ENCODE measurements around the gene ZG16B.

ZG16B gene, protein sequence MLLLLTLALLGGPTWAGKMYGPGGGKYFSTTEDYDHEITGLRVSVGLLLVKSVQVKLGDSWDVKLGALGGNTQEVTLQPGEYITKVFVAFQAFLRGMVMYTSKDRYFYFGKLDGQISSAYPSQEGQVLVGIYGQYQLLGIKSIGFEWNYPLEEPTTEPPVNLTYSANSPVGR

DNA sequence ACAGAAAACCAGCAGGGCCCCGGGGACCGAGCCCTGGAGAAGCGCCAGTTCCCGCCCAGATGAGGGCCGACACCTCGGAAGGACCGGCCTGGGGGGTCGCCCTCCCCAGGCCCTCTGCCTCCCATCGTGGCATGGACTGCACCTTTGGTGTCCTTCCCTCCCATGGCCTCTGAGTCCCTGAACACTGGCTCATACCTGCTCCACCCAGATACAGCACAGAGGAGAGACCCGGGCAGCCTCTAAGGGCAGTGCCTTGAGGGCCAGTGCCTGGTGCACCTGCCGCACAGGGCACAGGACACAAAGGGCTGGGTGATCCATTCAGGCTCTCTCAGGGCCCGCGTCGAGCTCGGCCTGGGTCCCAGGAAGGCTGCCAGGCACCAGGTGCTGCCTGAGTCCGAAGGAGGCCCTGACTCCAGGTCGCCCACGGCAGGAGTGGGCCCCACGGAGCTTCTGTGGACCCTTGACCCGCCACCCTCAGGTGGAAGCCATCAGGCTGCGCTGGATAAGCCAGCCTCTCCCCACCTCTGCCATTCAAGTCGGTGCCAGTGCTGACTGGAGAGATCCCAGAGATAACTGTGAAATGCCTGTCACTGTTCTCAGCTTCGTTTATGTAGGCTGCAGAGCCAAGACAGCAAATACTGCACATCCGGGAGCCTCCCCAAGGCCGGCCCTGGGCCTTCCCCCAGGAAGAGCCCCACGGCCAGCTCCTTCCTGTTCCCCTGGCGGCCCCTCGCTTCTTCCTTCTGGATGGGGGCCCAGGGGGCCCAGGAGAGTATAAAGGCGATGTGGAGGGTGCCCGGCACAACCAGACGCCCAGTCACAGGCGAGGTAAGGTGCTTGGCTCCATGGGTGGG, at the start of gene ZG16B:
TSS of gene ZG16B (plus strand) at position 803 of the 854 bp plus-strand sequence. CDS start 139 bp downstream, outside the sequence.
- no peak for DNase-seq (ENCODE audit: low spot score)

DNA sequence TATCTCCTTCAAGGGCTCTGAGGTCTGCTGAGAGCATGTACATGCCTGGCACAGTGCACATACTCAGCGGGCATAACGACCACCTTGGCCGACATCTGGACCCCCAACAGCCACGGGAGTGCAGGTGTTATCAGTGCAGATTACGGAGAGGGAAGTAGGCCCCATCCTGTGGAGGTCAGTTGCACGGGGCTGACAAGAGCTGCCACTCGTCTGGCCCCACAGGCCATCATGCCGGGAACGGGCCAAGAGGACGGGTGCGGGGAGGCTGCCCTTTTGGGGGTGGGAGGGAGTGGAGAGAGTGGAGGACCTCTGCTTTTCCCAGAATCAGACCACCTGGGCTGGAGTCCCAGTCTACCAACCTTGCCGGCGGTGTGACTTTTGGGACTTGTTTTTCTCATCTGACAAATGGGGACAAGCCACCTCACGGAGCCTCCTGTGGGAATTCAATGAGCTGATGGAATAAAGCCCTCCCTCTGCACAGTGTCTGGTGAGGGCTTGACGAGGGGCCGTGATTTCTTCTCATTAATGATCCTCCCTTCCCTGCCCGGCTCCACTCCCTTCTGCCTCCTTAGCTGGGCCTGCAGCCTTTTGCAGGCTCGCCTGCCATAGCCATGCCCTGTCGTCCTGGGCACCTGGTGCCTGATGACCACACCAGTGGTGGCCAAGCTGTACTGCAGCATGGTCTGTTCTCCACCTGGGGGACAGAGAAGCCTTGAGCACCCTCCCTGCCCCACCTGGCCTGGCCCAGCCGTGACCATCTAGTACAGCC, 47.3 kb upstream of the ZG16B start:
- no peak for DNase-seq (ENCODE audit: low spot score)

DNA sequence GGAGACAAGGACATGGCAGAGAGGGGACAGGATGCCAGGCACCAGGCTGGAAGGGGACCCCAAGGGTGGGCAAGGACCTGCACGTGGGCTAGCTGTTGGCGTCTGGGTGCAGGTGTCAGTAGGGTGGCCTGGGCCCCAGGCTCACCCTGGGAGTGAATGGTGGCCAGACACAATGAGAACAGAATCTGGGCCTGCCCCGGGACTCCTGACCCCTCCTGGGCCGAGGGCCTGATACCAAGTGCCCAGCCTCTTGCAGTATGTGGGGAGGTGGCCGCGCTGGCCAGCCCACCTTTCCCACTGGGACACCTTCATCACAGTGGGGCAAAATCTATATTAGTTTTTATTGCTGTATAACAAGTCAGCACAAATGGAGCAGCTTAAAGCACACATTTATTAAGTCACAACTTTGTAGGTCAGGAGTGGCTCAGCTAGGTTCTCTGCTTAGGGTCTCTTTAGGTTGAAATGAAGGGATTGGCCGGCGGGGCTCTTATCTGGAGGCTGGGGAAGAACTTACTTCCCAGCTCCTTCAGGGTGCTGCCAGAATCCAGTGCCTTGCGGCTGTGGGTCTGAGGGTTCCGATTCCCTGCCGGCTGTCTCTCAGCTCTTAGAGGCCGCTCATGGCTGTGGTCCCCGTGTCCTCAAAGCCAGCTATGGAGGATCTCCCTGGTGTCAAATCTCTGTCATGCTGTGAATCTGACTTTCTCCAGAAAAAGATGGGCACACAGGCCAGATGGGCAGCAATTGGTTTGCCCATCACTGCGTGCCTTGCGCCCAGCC, 46.3 kb upstream of the ZG16B start:
- DNase-seq (ENCODE audit: low spot score) = no peak

DNA sequence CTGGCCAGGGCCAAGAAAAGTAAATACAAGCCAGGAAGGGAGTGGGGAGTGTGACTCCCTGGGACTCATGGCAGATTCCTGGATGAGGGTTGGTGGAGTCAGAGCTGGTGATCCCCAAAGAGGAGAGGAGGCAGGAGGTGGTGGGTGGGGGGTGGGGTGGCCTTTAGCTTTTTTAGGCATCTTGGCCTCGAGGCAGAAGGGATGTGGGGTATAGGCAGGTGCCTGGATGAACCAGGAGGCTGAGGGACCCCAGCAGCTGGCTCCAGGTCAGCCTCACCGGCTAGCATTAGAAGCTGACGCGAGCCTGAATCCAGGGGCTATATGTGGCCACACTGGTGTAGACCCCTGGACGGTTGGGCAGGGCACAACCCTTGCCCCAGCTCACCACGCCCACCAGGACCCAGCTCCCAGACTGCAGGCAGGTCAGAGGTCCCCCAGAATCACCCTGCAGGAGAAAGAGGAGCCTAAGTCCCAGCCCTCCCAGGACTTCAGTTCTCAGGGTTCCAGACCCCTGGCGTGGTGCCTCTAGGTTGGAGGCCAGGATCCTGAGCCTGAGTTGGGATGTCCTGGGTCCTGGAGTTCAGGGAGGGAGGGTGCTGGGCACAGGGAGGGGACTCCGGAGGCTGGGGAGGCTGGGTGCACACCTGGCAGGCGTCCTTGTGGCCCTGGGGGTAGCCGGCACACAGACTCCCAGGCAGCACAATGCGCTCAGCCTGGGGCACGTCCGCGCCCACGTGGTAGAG, 45.6 kb upstream of the ZG16B start:
- DNase-seq (ENCODE audit: low spot score) = no peak

DNA sequence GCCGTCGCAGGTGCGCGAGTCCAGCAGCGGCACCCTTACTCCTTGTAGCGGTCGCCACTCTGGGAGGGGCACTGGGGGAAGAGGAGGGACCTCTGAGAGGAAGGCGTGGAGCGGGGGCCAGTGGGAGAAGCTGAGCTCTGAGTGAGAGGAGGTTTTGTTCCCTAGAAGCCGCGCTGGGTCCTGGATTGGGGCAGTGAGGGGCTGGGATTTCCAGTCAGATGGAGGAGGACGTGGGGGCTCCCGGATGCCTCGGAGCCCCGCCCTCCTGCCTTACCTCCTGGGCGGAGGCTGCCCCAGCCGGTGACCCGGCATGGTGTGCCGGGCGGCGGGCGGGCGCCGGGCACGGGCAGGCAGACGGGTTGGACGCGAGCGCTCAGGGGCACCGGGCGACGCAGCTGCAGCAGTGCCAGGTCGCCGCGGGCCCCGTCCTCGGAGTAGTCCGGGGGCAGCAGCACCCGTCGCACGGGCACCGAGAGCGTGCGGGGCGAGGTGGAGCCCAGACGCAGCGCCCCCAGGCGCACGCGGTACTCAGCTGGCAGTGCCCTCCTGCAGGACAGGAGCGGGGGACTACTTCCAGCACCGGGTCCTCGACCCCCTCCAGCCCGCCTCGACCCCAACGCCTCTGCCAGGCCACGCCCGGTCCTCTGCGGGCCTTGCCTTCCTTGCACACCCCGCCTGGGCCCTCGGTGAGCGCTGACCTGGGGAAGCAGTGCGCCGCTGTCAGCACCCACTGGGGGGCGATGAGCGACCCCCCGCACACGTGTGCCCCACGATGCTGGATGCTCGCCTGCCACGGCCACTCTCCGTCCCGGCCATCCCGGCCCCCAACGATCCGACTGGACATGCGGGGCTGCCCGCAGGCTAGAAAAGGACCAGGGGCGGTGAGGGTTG, 44.8 kb upstream of the ZG16B start:
- DNase-seq (ENCODE audit: low spot score) = peak; percentile 62

DNA sequence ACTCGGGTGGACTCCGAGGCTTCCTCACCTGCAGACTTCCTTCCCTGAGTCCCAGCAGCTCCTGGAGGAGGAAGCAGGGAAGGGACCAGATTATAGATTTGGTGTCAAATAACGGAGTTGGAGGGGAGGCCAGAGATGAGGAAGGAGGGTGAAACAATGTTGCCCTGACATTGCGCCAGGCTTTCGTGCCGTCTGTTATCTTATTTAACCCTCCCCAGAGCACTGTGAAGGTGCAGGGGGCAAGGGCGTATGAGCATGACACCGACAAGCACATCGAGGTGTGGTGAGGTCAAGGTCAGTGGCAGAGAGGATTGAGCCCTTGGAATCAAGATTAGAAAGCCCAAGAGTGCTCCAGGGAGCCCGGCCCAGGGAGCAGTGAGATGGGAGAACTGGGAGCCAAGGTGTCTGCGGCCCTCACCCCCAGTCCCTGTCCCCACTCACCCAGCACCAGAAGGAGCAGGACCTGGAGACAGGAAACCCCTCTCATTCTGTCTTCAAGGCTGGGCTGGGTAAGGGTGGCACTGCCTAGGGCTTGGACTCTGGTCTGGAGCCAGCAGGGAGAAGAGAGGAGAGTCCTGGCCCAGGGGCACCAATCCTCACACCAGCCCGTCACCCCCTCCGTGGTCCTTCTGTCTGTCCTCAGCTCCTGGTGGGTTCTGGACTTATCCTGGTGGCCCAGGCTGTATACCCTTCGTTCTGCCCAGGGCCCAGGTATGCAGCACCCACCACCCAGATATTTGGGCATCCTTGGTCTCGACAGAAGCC, 43.9 kb upstream of the ZG16B start:
- no peak for DNase-seq (ENCODE audit: low spot score)

DNA sequence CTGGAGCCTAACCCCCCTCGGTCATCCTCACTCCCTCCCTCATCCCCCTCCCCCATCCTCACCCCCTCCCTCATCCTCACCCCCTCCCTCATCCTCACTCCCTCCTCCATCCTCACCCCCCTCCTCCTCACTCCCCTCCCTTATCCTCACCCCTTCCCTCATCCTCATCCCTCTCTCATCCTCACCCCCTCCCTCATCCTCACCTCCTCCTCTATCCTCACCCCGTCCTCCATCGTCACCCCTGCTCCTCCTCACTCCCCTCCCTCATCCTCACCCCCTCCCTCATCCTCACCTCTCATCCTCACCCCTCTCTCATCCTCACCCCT, 43.3 kb upstream of the ZG16B start:
- DNase-seq (ENCODE audit: low spot score) = no peak

DNA sequence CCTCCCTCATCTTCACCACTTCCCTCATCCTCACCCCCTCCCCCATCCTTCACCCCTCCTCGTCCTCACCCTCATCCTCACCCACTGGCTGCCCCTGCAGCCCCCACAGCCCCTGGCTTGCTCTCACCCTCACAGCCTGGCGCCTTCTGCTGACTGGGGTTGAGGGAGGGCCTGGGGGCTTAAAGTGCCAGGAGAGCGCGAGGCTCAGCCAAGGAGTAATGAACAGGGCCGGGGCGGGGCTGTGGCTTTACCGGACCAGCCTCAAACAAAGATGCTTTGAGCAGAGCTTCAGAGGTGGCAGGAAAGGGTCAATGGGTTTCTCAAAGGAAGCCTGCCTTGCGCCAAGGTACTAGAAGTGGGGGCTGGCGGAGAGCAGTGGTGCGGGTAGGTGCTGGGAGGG, 42.7 kb upstream of the ZG16B start, which contains the start of gene PRSS33:
TSS of gene PRSS33 (minus strand) at position 155 of the 400 bp plus-strand sequence. CDS start 1,013 bp downstream, outside the sequence.
- no peak for DNase-seq (ENCODE audit: low spot score)

DNA sequence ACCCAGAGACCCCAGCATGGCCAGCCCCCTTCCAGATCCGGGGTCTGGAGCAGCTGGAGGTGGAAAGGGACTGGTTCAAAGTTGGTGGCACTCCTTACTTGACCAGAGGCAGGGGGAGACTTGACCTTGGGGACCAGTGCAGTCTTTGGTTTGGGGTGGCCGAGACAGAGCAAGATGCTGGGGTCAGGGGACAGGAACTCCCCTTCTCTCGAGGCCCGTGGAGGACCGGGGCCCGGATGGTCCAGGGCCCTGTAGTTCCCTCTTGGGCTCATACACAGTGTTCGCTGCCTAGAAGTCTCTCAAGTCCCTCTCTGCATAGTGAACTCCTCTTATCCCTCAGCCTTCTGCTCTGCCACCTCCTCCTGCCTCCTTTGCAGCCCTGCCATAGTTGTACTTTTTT, 42.1 kb upstream of the ZG16B start:
- no peak for DNase-seq (ENCODE audit: low spot score)

DNA sequence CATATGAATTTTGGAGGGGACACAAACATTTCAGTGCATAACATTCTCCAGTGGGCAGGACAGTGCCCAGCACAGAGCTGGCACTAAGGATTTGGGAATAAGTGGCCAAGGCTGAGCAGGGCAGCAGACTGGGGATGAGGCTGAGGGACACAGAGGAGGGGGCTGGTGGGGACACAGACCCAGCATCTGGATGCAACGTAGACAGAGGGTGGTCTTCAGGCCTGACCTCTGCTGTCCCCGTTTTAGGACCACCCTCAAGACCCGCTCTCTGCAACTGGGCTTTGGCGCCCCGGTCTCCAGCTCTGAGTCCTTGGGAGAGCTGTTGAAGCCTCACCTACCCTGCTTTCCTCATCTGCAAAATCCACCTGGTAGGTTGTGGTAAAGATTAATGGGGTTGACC, 39.5 kb upstream of the ZG16B start:
- no peak for DNase-seq (ENCODE audit: low spot score)

DNA sequence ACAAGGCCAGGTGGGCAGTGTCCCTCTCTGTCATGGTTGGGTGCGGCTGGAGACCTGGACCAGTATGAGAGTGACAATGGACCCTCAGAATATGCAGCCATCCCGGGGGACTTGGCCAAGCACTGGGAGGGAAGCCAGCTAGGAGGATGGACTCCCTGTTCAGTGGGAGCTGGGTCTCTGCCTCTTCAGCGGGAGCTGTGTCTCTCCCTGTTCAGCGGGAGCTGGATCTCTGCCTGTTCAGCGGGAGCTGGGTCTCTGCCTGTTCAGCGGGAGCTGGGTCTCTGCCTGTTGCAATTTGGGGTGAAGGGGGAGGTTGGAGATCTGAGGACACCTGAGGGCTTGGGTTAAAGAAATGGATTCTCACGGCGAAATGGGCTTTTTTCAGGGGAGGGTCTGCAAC, 38.9 kb upstream of the ZG16B start:
- no peak for DNase-seq (ENCODE audit: low spot score)

DNA sequence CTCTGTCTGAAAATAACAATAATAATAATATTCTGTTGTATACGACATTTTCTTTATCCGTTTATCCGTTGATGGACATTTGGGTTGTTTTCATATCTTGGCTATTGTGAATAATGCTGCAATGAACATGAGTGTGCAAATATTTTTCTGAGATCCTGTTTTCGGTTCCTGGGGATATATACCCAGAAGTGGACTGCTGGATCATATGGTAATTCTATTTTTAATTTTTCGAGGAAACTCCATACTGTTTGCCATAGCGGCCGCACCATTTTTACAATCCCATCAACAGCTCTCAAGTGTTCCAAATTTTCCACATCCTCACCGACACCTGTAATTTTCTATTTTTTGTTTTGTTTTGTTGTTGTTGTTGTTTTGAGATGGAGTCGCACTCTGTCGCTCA, 37.2 kb upstream of the ZG16B start:
- no peak for DNase-seq (ENCODE audit: low spot score)

DNA sequence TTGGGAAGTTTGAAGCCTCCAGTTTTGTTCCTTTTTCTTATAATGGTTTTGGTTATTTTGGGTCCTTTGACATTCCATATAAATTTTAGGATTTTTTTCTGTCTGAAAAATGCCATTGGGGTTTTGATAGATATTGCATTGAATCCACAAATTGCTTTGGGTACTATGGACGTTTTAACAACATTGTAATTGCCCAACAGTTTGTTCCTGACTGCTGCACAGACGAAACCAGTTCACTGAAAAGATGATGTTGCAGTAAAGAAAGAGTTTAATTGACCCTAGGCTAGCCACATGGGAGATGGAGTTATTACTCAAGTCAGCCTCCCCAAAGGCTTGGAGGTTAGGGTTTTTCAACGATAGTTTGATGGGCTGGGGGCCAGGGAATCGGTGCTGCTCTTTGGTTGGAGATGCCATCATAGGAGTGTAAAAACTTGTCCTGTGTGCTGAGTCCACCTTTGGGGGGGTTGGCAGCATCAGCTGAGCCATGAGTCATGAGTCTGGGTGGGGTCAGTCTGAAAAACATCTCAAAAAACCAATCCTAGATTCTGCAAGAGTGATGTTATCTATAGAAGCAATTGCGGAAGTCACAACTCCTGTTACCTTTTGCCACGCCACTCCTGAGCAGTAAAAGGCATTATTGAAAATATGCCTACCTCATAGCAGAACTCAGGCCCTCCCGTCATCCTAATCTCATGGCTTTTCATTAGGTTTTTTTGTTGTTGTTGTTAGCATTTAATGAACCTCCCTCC, 34.5 kb upstream of the ZG16B start:
- no peak for DNase-seq (ENCODE audit: low spot score)

DNA sequence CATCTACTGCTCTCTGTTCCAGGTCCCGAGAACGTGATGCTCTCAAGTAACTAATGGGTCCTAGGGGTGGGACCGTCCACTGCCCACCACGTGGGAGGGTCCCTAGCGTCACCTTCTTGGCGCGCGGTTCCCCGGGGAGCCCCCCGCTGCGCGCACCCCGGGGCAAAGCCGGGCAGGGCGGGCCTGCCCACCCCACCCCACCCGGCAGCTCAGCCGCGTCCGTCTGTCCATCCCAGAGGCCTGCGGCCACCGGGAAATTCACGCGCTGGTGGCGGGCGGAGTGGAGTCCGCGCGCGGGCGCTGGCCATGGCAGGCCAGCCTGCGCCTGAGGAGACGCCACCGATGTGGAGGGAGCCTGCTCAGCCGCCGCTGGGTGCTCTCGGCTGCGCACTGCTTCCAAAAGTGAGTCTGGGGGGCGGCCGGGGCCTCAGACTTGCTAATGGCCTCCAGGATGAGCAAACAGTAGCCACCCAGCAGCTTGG, 31.3 kb upstream of the ZG16B start:
- DNase-seq (ENCODE audit: low spot score) = no peak

DNA sequence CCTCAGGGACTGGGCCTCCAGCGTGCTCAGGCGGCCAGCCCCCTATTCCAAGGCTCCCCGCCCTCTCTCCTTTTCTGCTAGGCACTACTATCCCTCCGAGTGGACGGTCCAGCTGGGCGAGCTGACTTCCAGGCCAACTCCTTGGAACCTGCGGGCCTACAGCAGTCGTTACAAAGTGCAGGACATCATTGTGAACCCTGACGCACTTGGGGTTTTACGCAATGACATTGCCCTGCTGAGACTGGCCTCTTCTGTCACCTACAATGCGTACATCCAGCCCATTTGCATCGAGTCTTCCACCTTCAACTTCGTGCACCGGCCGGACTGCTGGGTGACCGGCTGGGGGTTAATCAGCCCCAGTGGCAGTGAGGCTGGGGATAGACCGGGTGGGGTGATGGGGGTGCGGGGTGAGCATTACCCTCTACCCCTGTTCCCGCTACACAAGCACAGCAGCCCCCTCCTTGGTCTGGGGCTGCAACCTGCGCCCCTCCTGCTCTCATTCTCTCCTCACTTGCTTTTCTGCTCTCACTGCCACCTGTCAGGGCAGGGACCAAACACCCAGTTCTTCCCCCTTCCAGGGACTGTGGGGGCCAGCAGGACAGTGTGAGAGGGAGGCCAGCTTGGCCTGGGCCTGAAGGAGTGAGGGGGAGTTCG, 30.8 kb upstream of the ZG16B start:
- no peak for DNase-seq (ENCODE audit: low spot score)

DNA sequence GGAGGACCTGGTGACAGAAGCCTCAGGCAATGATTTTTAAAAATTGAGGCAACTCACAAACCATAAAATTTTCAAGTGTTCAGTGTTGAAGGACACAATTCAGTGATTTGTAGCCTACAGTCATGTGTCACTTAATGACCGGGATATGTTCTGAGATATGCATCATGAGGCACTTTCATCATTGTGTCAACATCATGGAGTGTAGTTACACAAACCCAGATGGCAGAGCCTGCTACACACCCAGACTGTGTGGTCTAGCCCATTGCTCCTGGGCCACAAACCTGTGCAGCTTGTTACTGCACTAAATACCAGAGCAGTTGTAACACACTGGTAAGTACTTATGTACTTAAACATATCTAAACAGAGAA, 30.3 kb upstream of the ZG16B start:
- DNase-seq (ENCODE audit: low spot score) = no peak

DNA sequence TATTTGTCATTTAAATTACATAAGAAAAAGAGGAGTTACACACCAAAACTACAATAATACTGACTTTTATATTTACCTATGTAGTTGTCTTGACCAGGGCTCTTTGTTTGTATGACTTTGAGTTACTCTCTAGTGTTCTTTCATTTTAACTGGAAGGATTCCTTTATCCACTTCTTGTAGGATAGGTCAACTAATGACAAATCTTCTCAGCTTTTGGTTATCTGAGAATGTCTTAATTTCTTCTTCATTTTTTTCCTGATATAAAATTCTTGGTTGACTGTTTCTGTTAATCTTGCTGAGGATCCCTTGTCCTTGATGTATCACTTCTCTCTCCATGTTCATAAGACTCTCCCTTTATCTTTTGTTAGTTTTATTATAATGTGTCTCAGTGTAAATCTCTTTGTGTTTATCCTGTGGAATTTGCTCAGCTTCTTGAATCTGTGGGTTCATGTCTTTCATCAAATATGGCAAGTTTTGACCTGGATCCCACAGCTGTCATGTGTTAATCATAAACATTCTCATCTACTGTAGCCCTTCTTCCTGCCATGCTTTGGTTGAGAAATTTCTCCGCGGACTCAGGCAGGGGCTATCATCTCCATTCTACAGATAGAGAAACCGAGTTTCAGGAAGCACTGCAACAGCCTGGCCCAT, 26.4 kb upstream of the ZG16B start:
- DNase-seq (ENCODE audit: low spot score) = no peak

DNA sequence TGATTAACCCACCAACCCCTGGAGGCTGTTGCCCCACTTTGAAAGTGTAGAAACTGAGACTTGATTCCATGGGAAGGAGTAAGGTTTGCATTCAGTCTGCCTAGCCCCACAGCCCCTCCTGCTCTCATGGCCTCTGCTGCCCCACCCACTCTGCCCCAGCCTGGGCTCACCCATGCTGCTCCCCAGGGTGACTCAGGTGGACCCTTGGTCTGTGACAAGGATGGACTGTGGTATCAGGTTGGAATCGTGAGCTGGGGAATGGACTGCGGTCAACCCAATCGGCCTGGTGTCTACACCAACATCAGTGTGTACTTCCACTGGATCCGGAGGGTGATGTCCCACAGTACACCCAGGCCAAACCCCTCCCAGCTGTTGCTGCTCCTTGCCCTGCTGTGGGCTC, 25.4 kb upstream of the ZG16B start:
- no peak for DNase-seq (ENCODE audit: low spot score)
